ENCODE results near the gene PTPRB. TPM values are rescaled to one million over a fixed set of nuclear protein-coding genes. Genes with fewer than 3 reads are reported as not detected.
A peak's percentile ranks its signal among the peaks of the same experiment; 100 is the strongest.

PTPRB gene
- total and polyA plus RNA-seq, 12 donors: 13.6 to 49.0 (median 36.8) TPM

- peaks cover 0 to 50% (median 22%) of the 10 kb centered on the region in 9 donors for H3K4me1 ChIP-seq
- DNase-seq (no peak), ATAC-seq (peak in 3 of 8 donors; percentile 18 to 43 (median 38))
- WGBS, 2 donors: 43 to 55% methylated on average over 6 of the region's 6 CpGs
- H3K27ac ChIP-seq: peak overlapping the region in 2 of 10 donors; percentile 27 to 40
- intact Hi-C loops (cut with DNase I): no loop called here
- no peak overlapping the region for H3K4me3 ChIP-seq
- no peaks in the 10 kb centered on the region for H3K9me3 ChIP-seq
- peaks cover 0 to 92% (median 4%) of the 10 kb centered on the region in 9 donors for H3K36me3 ChIP-seq
- no peaks in the 10 kb centered on the region for H3K27me3 ChIP-seq
- TF ChIP-seq, protein P1, sequence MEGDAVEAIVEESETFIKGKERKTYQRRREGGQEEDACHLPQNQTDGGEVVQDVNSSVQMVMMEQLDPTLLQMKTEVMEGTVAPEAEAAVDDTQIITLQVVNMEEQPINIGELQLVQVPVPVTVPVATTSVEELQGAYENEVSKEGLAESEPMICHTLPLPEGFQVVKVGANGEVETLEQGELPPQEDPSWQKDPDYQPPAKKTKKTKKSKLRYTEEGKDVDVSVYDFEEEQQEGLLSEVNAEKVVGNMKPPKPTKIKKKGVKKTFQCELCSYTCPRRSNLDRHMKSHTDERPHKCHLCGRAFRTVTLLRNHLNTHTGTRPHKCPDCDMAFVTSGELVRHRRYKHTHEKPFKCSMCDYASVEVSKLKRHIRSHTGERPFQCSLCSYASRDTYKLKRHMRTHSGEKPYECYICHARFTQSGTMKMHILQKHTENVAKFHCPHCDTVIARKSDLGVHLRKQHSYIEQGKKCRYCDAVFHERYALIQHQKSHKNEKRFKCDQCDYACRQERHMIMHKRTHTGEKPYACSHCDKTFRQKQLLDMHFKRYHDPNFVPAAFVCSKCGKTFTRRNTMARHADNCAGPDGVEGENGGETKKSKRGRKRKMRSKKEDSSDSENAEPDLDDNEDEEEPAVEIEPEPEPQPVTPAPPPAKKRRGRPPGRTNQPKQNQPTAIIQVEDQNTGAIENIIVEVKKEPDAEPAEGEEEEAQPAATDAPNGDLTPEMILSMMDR (IDR thresholded peaks at IDR 0.05): no peak
Observed at GRCh38 chr12:70550180-70550577, 87.0 kb downstream of the PTPRB start.

GRCh38 chr12:70549340-70550179 lies 87.7 kb downstream of the PTPRB start:
- TF ChIP-seq, protein P1 (IDR thresholded peaks at IDR 0.05): no peak
- no peaks in the 10 kb centered on the region for H3K27me3 ChIP-seq
- H3K4me3 ChIP-seq: no peak overlapping the region
- H3K4me1 ChIP-seq: peaks cover 0 to 50% (median 22%) of the 10 kb centered on the region in 9 donors
- intact Hi-C loops (cut with DNase I): no loop called here
- no peaks in the 10 kb centered on the region for H3K9me3 ChIP-seq
- H3K36me3 ChIP-seq: peaks cover 0 to 92% (median 4%) of the 10 kb centered on the region in 9 donors
- no peak for DNase-seq
- peak overlapping the region in 2 of 10 donors; percentile 27 to 40 for H3K27ac ChIP-seq
- WGBS, 2 donors: 70 to 73% methylated on average over 10 of the region's 10 CpGs
- ATAC-seq: peak in 1 of 8 donors; percentile 14

DNA sequence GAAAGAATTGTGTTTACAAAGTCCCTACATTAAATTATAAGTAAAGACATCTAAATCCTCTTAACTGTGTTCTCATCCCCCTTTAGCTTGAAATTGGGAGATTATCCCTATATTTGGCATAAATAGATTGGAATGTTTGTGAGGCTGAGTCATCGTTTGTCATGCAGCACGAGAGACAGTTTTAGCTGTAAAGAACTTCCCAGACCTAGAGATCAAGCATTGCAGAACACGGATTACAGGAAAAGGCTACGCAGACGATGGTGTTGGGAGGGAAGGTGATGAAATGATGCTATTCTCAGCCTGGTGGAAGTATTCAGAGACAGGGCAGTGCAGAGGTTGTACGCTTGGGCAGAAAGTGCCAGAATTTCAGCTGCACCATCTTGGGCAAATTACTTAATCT lies 93.8 kb downstream of the PTPRB start:
- peak overlapping the region in 6 of 10 donors; percentile 5 to 59 (median 26) for H3K27ac ChIP-seq
- no peak overlapping the region for H3K4me3 ChIP-seq
- 11 to 14% methylated on average over 6 of the region's 6 CpGs for WGBS, 2 donors
- H3K27me3 ChIP-seq: no peaks in the 10 kb centered on the region
- ATAC-seq: peak; percentile 49 to 98 (median 86)
- TF ChIP-seq, protein P1 (IDR thresholded peaks at IDR 0.05): no peak
- H3K9me3 ChIP-seq: no peaks in the 10 kb centered on the region
- peaks cover 0 to 18% (median 13%) of the 10 kb centered on the region in 9 donors for H3K4me1 ChIP-seq
- intact Hi-C loops (cut with DNase I): no loop called here
- DNase-seq: peak in 1 of 2 donors; percentile 13
- peaks cover 0 to 96% (median 0%) of the 10 kb centered on the region in 9 donors for H3K36me3 ChIP-seq

- no peak for ATAC-seq
- TF ChIP-seq, protein P1 (IDR thresholded peaks at IDR 0.05): no peak
- no peak overlapping the region for H3K27ac ChIP-seq
- no peak overlapping the region for H3K4me3 ChIP-seq
- no peaks in the 10 kb centered on the region for H3K9me3 ChIP-seq
- no peaks in the 10 kb centered on the region for H3K27me3 ChIP-seq
- DNase-seq: no peak
- peaks cover 0 to 100% (median 5%) of the 10 kb centered on the region in 9 donors for H3K36me3 ChIP-seq
- peaks cover 0 to 39% (median 15%) of the 10 kb centered on the region in 9 donors for H3K4me1 ChIP-seq
- intact Hi-C loops (cut with DNase I): no loop called here
- 34 to 51% methylated on average over 1 of the region's 1 CpG for WGBS, 2 donors
Observed at GRCh38 chr12:70540996-70541395, 96.2 kb downstream of the PTPRB start.
